SK-N-SH treated with all-trans-retinoic acid at 6 μM for 48 hours (cell line): ENCODE data around the gene RPP21.

Source experiments
- PATZ1 ChIP-seq: fragments of 250-450 bp; sonication (Bioruptor Pico); IDR thresholded peaks from 2 replicates; pipeline ENCODE4 v1.8.0; 2020; ENCODE audit warnings: mild to moderate bottlenecking, moderate library complexity, borderline replicate concordance
- ZFP30 ChIP-seq: fragments of 450-650 bp; formaldehyde crosslinking; IDR thresholded peaks from 2 replicates; pipeline ENCODE4 v1.5.0; 2022; ENCODE audit warnings: mild to moderate bottlenecking, moderate library complexity

- TF ChIP-seq PATZ1 (CRISPR knock-in tag) (no peak), ZFP30 (CRISPR knock-in tag) (no peak)
Measured at GRCh38 chr6:30295837-30296236, 49.1 kb upstream of the RPP21 start.
